Osteoblast (primary cell): ENCODE results near the gene CSMD2. TPM values are rescaled to one million over a fixed set of nuclear protein-coding genes. Genes with fewer than 3 reads are reported as not detected.

Experiments
- DNase-seq: peaks from one replicate; pipeline ENCODE4 v3.0.0; 2011; ENCODE audit warnings: low spot score, mixed read lengths; ENCODE audit not compliant: insufficient read length; ENCODE audit errors: missing footprints
- H2AFZ ChIP-seq: 2 replicates; pipeline ENCODE4 v1.6.0; 2011; ENCODE audit warnings: mild to moderate bottlenecking, low read length
- H3K27ac ChIP-seq: 2 replicates; pipeline ENCODE4 v1.5.1; 2011; ENCODE audit warnings: mild to moderate bottlenecking, low read depth, low read length, moderate library complexity
- H3K27me3 ChIP-seq: 2 replicates; pipeline ENCODE4 v1.6.0; 2012; ENCODE audit warnings: mild to moderate bottlenecking, control low read depth, inconsistent platforms, low read length, moderate library complexity; ENCODE audit not compliant: insufficient read depth
- H3K36me3 ChIP-seq: 2 replicates; pipeline ENCODE4 v1.5.1; 2011; ENCODE audit warnings: mild to moderate bottlenecking, low read length, control low read depth, moderate library complexity; ENCODE audit not compliant: insufficient read depth
- H3K4me1 ChIP-seq: 2 replicates; pipeline ENCODE4 v1.5.1; 2011; ENCODE audit warnings: mild to moderate bottlenecking, low read length, control low read depth, moderate library complexity; ENCODE audit not compliant: insufficient read depth
- H3K4me2 ChIP-seq: 2 replicates; pipeline ENCODE4 v1.6.0; 2011; ENCODE audit warnings: mild to moderate bottlenecking, low read length; ENCODE audit not compliant: insufficient read depth
- H3K4me3 ChIP-seq: fragments of 200-600 bp; sonication (generic); 3 replicates; pipeline ENCODE4 v1.5.1; 2012; ENCODE audit warnings: mild to moderate bottlenecking, low read length, inconsistent platforms; ENCODE audit not compliant: insufficient read depth
- H3K79me2 ChIP-seq: 2 replicates; pipeline ENCODE4 v1.6.0; 2012; ENCODE audit warnings: mild to moderate bottlenecking, low read length, control low read depth, inconsistent platforms; ENCODE audit not compliant: insufficient read depth
- H3K9me3 ChIP-seq: 2 replicates; pipeline ENCODE4 v1.5.1; 2011; ENCODE audit warnings: low read depth, low read length, control low read depth
- H4K20me1 ChIP-seq: 2 replicates; pipeline ENCODE4 v1.6.0; 2012; ENCODE audit warnings: mild to moderate bottlenecking, low read length, control low read depth; ENCODE audit not compliant: insufficient read depth
- CTCF ChIP-seq: IDR thresholded peaks from 2 replicates; pipeline ENCODE4 v1.5.1; 2011; ENCODE audit warnings: mild to moderate bottlenecking, low read depth, low read length, moderate library complexity; ENCODE audit errors: extremely low read depth
- total RNA-seq: library from RNA; depleted of rRNA; stranded (reverse); fragments of >200 nt; gene quantifications from 2 replicates; pipeline ENCODE4 v1.2.3, GENCODE V29; 2012

CSMD2 gene
- total RNA-seq, 1 donor: 0.36 TPM

DNA sequence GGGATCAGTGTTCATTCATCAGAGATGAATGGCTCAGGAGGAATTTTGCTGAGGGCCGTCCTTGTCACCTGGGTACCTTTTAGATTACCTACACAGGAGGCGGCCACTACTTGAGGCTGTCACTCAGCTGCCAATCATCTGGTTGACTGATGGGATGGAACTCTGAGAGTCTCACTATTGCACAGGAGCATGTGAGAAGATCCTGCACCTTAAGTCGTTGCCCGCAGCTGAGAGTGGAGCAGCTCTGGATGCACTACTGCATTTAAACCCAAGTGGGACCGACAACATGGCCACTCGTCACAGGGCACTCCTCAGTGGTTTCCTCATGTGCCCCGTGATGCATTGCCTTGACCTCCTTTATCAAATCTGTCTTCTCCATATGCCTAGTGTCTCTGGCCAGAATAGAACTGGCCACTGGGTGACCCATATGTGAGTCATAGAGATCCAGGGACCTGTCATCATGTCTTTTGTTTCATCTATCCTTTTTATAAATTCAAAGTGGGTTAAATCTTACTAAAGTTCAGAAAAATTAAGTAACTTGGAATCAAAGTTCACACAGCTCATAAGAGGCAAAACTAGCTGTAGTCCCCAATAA, 527.1 kb downstream of the CSMD2 start:
- no peak for DNase-seq
- Histone ChIP-seq H3K4me3 (no peak overlapping the region), H3K79me2 (no peaks in the 10 kb centered on the region), H3K36me3 (no peaks in the 10 kb centered on the region), H3K27ac (no peak overlapping the region), H3K9me3 (no peaks in the 10 kb centered on the region), H3K4me1 (no peaks in the 10 kb centered on the region), H4K20me1 (no peaks in the 10 kb centered on the region), H2AFZ (no peak overlapping the region), H3K27me3 (no peaks in the 10 kb centered on the region), H3K4me2 (no peak overlapping the region)
- TF ChIP-seq CTCF: no peak

GRCh38 chr1:33636209-33636608, 528.8 kb downstream of the CSMD2 start:
- Histone ChIP-seq H3K27ac (no peak overlapping the region), H3K27me3 (no peaks in the 10 kb centered on the region), H3K9me3 (no peaks in the 10 kb centered on the region), H3K4me1 (no peaks in the 10 kb centered on the region), H3K79me2 (no peaks in the 10 kb centered on the region), H3K4me3 (no peak overlapping the region), H4K20me1 (no peaks in the 10 kb centered on the region), H2AFZ (no peak overlapping the region), H3K4me2 (no peak overlapping the region), H3K36me3 (no peaks in the 10 kb centered on the region)
- DNase-seq: no peak
- no peak for TF ChIP-seq CTCF

- no peak for TF ChIP-seq CTCF
- Histone ChIP-seq H3K36me3 (no peaks in the 10 kb centered on the region), H4K20me1 (no peaks in the 10 kb centered on the region), H2AFZ (no peak overlapping the region), H3K9me3 (no peaks in the 10 kb centered on the region), H3K79me2 (no peaks in the 10 kb centered on the region), H3K4me2 (no peak overlapping the region), H3K27ac (no peak overlapping the region), H3K27me3 (no peaks in the 10 kb centered on the region), H3K4me3 (no peak overlapping the region), H3K4me1 (no peaks in the 10 kb centered on the region)
- DNase-seq: no peak
Observed at GRCh38 chr1:33635336-33636012, 529.6 kb downstream of the CSMD2 start.

DNA sequence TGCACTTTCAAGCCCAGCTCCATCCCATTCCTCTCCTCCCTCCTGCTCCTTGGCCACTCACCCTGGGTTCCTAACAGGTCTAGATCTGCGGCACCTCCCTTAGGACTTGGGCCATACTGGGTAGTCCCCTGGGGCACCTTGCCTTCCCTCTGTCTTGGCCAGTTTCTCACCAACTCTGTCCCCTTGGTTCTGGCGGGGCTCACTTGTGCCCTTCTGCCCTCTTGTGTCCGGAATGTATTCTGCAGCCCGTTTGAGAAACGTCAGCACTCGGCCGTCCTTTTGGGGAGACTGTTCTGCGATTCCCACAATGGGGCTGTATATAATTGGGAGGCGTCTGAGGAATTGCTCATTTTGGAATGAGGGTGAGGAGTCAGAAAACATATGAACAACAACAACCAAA, 530.2 kb downstream of the CSMD2 start:
- DNase-seq: peak; percentile 86
- Histone ChIP-seq H3K36me3 (no peaks in the 10 kb centered on the region), H3K27me3 (no peaks in the 10 kb centered on the region), H3K4me1 (no peaks in the 10 kb centered on the region), H3K79me2 (no peaks in the 10 kb centered on the region), H4K20me1 (no peaks in the 10 kb centered on the region), H3K27ac (no peak overlapping the region), H3K4me2 (no peak overlapping the region), H3K4me3 (no peak overlapping the region), H3K9me3 (no peaks in the 10 kb centered on the region), H2AFZ (no peak overlapping the region)
- peak; percentile 74 for TF ChIP-seq CTCF
